Lower leg skin (tissue), 3 donors: ENCODE results near the gene LGR4.

Experiments
- POLR2A ChIP-seq, 2 donors: fragments of 450-650 bp; IDR thresholded peaks; one replicate each; pipeline ENCODE4 v1.6.1; 2016 to 2017; ENCODE audit warnings: antibody characterized with exemption in 2 of 2, mild to moderate bottlenecking in 1 of 2, moderate library complexity in 1 of 2
- TF ChIP-seq, protein P1 (sequence below), 3 donors: fragments of 450-650 bp; IDR thresholded peaks; one replicate each; pipeline ENCODE4 v1.5.1; 2016; ENCODE audit warnings: antibody characterized with exemption in 3 of 3, mild to moderate bottlenecking in 3 of 3, moderate library complexity in 2 of 3

DNA sequence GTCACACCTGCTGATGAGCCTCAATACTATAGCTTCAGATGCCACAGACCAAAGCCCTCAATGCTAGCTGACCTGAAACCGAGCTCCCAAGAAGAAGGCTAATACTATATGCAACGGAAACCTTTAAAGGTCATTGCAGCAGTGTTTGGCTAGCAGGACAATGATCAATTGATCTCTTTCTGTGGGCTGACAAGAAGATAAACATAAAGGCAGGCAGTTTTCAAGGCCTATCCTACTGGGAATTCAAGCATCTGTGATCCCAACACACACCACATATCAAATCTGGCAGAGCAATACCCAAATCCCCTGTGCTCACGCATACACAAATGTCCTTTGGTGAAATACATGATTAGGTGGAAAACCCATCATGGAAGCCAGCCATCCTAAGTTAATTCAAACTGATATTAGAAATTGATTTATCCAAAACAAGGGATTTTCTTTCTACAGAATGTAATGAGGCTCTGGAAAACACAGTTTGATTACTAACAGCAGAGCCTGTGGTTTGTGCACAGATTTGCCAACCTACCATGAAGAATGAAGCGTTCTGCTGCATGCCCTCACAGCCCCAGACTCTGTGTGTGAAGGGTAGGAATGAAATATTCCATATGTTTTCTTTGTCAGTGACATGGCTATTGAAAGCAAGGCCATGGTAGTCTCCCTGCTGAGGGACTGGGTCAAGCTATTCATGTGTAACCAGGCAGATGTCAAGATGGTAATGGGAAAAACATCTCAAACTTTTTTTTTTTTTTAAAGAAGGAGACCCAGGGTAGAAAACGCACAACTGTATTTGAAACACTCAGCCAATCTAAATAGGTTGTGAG lies 12.2 kb downstream of the LGR4 start:
- TF ChIP-seq, protein P1, sequence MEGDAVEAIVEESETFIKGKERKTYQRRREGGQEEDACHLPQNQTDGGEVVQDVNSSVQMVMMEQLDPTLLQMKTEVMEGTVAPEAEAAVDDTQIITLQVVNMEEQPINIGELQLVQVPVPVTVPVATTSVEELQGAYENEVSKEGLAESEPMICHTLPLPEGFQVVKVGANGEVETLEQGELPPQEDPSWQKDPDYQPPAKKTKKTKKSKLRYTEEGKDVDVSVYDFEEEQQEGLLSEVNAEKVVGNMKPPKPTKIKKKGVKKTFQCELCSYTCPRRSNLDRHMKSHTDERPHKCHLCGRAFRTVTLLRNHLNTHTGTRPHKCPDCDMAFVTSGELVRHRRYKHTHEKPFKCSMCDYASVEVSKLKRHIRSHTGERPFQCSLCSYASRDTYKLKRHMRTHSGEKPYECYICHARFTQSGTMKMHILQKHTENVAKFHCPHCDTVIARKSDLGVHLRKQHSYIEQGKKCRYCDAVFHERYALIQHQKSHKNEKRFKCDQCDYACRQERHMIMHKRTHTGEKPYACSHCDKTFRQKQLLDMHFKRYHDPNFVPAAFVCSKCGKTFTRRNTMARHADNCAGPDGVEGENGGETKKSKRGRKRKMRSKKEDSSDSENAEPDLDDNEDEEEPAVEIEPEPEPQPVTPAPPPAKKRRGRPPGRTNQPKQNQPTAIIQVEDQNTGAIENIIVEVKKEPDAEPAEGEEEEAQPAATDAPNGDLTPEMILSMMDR (IDR thresholded peaks at IDR 0.05), result no peak
- no peak for TF ChIP-seq POLR2A (IDR thresholded peaks at IDR 0.05)
